Measurements from ENCODE around the gene WDR26. TPM values are rescaled to one million over a fixed set of nuclear protein-coding genes. Genes with fewer than 3 reads are reported as not detected.
"Not testable (repeated sequence)": the region's sequence is repeated elsewhere in the genome, so short reads cannot be mapped to it uniquely, and the experiment has no call there.

The WDR26 gene
- total RNA-seq, 2 experiments from 2014 or later: 114 to 118 TPM

- CTCF ChIA-PET: interaction anchor here (1.0 to 2.0 kb wide), 5 partner anchors 10 to 74 kb away, joined by 3 to 7 read pairs (median 7); partner anchors contain the start of gene NVL
Observed at GRCh38 chr1:224356685-224357625, 77.6 kb downstream of the WDR26 start, which contains the start of gene CNIH4. Gene CNIH4 (plus strand): TSS chr1:224356879. CDS start chr1:224356925, 46 bp downstream.

DNA sequence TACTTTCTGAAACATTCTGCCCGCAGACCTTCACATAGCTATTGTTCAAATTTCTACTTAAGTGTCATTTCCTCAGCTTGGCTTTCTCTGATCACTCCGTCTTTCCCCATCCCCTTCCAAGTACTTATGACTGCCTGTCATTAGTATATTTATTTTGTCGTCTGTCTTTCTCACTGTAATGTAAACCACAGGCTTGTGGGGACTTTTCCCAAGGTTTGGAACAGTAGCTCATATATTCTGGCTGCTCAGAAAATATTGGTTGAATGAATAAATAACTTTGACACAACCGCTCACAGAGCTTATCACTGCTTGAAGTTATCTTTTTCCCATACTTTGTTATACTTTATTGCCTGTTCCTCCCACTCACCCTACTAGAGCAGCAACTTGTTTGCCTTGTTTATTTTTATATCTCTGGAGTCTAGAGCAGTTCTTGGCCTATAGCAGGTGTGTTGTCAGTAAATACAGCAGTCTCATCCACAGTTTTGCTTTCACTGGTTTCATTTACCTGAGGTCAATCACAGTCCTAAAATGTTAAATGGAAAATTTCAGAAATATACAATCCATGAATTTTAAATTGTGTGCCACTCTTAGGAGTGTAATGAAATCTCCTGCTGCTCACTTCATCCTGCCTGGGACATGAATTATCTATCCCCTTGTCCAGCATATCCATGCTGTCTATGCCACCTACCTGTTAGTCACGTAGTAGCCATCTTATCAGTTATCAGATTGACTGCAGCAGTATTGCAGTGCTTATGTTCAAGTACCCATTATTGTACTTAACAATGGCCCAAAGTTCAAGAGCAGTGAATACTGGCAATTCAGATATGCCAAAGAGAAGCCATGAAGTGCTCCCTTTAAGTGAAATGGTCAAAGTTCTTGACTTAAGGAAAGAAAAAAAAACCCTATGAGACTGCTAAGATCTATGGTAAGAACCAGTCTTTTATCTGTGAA lies 80.3 kb downstream of the WDR26 start:
- Mint-ChIP-seq H3K36me3 (ENCODE audit: low read depth) (peaks cover 15% of the 10 kb centered on the region), H3K4me1 (peaks cover 30% of the 10 kb centered on the region), H3K27me3 (no peaks in the 10 kb centered on the region), H3K27ac (no peak overlapping the region), H3K4me3 (no peak overlapping the region), H3K9me3 (no peaks in the 10 kb centered on the region)
- ChIA-PET POLR2A (interaction anchor here (1.2 kb wide), 1 partner anchor 24 kb away, joined by 3 read pairs; the partner anchor contains the start of gene NVL), CTCF (interaction anchor here (0.8 to 1.8 kb wide), 2 partner anchors 21 to 114 kb away, joined by 5 to 7 read pairs; no protein-coding TSS in a partner anchor)
- no peak for DNase-seq

More at GRCh38 chr1:224356685-224357625, 77.6 kb downstream of the WDR26 start, which contains the start of gene CNIH4:
- H3K4me1 Mint-ChIP-seq: peaks cover 41% of the 10 kb centered on the region
- no peaks in the 10 kb centered on the region for H3K27me3 Mint-ChIP-seq
- H3K36me3 Mint-ChIP-seq (ENCODE audit: low read depth): peaks cover 22% of the 10 kb centered on the region
- DNase-seq: peak; percentile 94
- peak within 1 kb of the TSS; percentile 83 for H3K27ac Mint-ChIP-seq
- H3K4me3 Mint-ChIP-seq: peak within 1 kb of the TSS; percentile 90
- no peaks in the 10 kb centered on the region for H3K9me3 Mint-ChIP-seq
- POLR2A ChIA-PET: interaction anchor here (0.9 to 3.0 kb wide), 17 partner anchors 11 to 175 kb away, joined by 3 to 20 read pairs (median 5); partner anchors contain the start of genes DEGS1, NVL and WDR26

DNA sequence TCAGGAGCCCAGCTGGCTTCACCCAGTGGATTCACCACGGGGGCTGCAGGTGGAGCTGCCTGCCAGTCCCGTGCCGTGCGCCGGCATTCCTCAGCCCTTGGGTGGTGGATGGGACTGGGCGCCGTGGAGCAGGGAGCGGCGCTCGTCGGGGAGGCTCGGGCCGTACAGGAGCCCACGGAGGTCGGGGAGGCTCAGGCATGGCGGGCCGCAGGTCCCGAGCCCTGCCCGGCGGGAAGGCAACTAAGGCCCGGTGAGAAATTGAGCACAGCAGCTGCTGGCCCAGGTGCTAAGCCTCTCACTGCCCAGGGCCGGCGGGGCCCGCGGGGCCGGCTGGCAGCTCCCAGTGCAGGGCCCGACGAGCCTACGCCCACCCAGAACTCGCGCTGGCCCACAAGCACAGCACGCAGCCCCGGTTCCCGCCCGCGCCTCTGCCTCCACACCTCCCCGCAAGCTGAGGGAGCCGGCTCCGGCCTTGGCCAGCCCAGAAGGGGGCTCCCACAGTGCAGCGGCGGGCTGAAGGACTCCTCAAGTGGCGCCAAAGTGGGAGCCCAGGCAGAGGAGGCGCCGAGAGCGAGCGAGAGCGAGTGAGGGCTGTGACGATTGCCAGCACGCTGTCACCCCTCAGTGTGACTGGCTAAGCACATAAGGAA lies 82.0 kb downstream of the WDR26 start:
- DNase-seq; POLR2A ChIA-PET; H3K27me3 Mint-ChIP-seq; H3K36me3 Mint-ChIP-seq (ENCODE audit: low read depth); H3K4me3 Mint-ChIP-seq; H3K27ac Mint-ChIP-seq; H3K9me3 Mint-ChIP-seq: not testable (repeated sequence)
- H3K4me1 Mint-ChIP-seq: peaks cover 22% of the 10 kb centered on the region
- CTCF ChIA-PET: interaction anchor here (1.8 kb wide), 1 partner anchor 19 kb away, joined by 5 read pairs; no protein-coding TSS in a partner anchor

DNA sequence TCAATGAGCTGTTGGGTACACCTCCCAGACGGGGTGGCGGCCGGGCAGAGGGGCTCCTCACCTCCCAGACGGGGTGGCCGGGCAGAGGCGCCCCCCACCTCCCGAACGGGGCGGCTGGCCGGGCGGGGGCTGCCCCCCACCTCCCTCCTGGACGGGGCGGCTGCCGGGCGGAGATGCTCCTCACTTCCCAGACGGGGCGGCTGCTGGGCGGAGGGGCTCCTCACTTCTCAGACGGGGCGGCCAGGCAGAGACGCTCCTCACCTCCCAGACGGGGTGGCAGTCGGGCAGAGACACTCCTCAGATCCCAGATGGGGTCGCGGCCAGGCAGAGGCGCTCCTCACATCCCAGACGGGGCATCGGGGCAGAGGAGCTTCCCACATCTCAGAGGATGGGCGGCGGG lies 84.9 kb downstream of the WDR26 start:
- CTCF ChIA-PET; H3K27me3 Mint-ChIP-seq; POLR2A ChIA-PET; H3K4me3 Mint-ChIP-seq; DNase-seq; H3K27ac Mint-ChIP-seq; H3K36me3 Mint-ChIP-seq (ENCODE audit: low read depth); H3K9me3 Mint-ChIP-seq: not testable (repeated sequence)
- peaks cover 13% of the 10 kb centered on the region for H3K4me1 Mint-ChIP-seq

DNA sequence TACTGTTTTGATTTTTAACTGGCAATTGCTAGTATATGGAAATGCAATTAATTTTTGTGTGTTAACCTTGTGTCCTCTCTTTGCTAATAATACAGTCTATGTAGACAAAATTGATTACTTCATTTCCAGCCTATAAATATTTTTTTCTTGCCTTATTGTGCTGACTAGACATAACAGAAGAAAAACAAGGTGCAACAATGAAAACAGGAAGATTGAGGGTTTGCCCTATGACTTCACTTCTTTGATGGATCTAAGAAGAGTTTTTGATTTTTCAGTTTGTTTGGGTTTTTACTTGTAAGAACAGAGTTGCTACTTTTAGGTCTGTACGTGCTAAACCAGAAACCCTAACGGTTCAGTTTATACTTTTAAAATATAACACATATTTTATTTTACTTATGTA lies 86.5 kb downstream of the WDR26 start:
- peaks cover 9% of the 10 kb centered on the region for H3K4me1 Mint-ChIP-seq
- CTCF ChIA-PET: no interaction called here
- H3K27me3 Mint-ChIP-seq: no peaks in the 10 kb centered on the region

GRCh38 chr1:224343679-224344078 lies 90.9 kb downstream of the WDR26 start:
- ChIA-PET POLR2A (interaction anchor here (0.7 kb wide), 1 partner anchor 11 kb away, joined by 3 read pairs; no protein-coding TSS in a partner anchor), CTCF (interaction anchor here (1.0 to 1.2 kb wide), 3 partner anchors 206 to 237 kb away, joined by 3 to 4 read pairs (median 3); no protein-coding TSS in a partner anchor)
- peaks cover 4% of the 10 kb centered on the region for H3K27me3 Mint-ChIP-seq
- peaks cover 20% of the 10 kb centered on the region for H3K9me3 Mint-ChIP-seq
- no peak overlapping the region for H3K27ac Mint-ChIP-seq
- peaks cover 12% of the 10 kb centered on the region for H3K4me1 Mint-ChIP-seq
- peaks cover 17% of the 10 kb centered on the region for H3K36me3 Mint-ChIP-seq (ENCODE audit: low read depth)
- H3K4me3 Mint-ChIP-seq: no peak overlapping the region
- no peak for DNase-seq

More for the DNA sequence above, 86.5 kb downstream of the WDR26 start:
- DNase-seq: no peak
- POLR2A ChIA-PET: no interaction called here
- H3K36me3 Mint-ChIP-seq (ENCODE audit: low read depth): peaks cover 9% of the 10 kb centered on the region
- H3K27ac Mint-ChIP-seq: no peak overlapping the region
- no peak overlapping the region for H3K4me3 Mint-ChIP-seq
- peaks cover 12% of the 10 kb centered on the region for H3K9me3 Mint-ChIP-seq

- H3K27me3 Mint-ChIP-seq, H3K27ac Mint-ChIP-seq, CTCF ChIA-PET, H3K4me1 Mint-ChIP-seq: not testable (repeated sequence)
- Mint-ChIP-seq H3K36me3 (ENCODE audit: low read depth) (peaks cover 15% of the 10 kb centered on the region), H3K9me3 (peaks cover 13% of the 10 kb centered on the region), H3K4me3 (peak overlapping the region; percentile 69)
- POLR2A ChIA-PET: interaction anchor here (0.9 kb wide), 1 partner anchor 124 kb away, joined by 3 read pairs; no protein-coding TSS in a partner anchor
- peak; percentile 52 for DNase-seq
Observed at GRCh38 chr1:224340453-224341384, 93.9 kb downstream of the WDR26 start.

GRCh38 chr1:224339442-224340033 lies 95.1 kb downstream of the WDR26 start:
- CTCF ChIA-PET: no interaction called here
- H3K27me3 Mint-ChIP-seq: peaks cover 4% of the 10 kb centered on the region
- H3K4me1 Mint-ChIP-seq: peaks cover 14% of the 10 kb centered on the region
- POLR2A ChIA-PET: no interaction called here
- peaks cover 13% of the 10 kb centered on the region for H3K9me3 Mint-ChIP-seq
- no peak for DNase-seq
- no peak overlapping the region for H3K27ac Mint-ChIP-seq
- no peak overlapping the region for H3K4me3 Mint-ChIP-seq
- peaks cover 15% of the 10 kb centered on the region for H3K36me3 Mint-ChIP-seq (ENCODE audit: low read depth)

DNA sequence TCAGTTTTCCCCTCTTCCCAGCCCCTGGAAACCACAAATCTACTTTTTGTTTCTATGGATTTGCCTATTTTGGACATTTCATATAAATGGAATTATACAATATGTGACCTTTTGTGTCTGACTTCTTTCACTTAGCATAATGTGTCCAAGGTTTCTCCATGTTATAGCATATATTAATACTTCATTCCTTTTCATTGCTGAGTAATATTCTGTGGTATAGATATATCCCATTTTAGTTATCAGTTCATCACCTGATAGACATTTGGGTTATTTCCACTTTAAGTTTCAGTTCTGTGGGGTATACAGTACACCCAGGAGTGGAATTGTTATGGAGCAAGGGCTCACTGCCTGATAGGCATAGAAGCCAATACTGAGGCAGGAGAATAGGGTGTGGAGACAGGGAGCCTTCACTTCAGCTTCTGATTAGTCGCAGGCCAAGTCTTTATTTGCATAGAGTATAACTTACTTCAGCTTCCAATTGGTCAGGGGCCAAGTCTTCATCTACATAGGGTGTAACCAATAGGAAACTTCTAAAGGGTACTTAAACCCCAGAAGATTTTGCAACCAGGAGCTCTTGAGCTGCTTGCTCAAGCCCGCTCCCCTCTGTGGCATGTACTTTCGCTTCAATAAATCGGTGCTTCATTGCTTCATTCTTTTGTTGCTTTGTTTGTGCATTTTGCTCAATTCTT lies 96.3 kb downstream of the WDR26 start:
- CTCF ChIA-PET: interaction anchor here (1.6 kb wide), 1 partner anchor 222 kb away, joined by 4 read pairs; no protein-coding TSS in a partner anchor
- Mint-ChIP-seq H3K27me3 (peaks cover 4% of the 10 kb centered on the region), H3K4me1 (peaks cover 26% of the 10 kb centered on the region), H3K4me3 (no peak overlapping the region), H3K9me3 (peaks cover 9% of the 10 kb centered on the region), H3K36me3 (ENCODE audit: low read depth) (peaks cover 10% of the 10 kb centered on the region), H3K27ac (no peak overlapping the region)
- POLR2A ChIA-PET: interaction anchor here (1.1 kb wide), 1 partner anchor 8 kb away, joined by 3 read pairs; the partner anchor contains the start of gene NVL
- no peak for DNase-seq

Data from activated CD4-positive, alpha-beta memory T cell treated with anti-CD3 and anti-CD28 coated beads, Interleukin-2, amount 10 ng/mL, durations not matched to agents 7 days and 5 days (primary cell).